K562 (cell line): ENCODE data around the gene COMMD10. TPM values are rescaled to one million over a fixed set of nuclear protein-coding genes. Genes with fewer than 3 reads are reported as not detected.
A peak's percentile ranks its signal among the peaks of the same experiment; 100 is the strongest.
"Not testable (repeated sequence)": the region's sequence is repeated elsewhere in the genome, so short reads cannot be mapped to it uniquely, and the experiment has no call there.

Experiments used
- ATAC-seq: fragments of 200-7000 bp; cut with Tn5 transposase; 3 replicates; pipeline ENCODE4 v1.9.1; 2020; ENCODE audit warnings: moderate library complexity
- BruUV-seq: library from RNA; stranded (reverse); fragments of 400-500 nt; replicated peaks from 2 replicates; lab custom pipeline; 2021; lab: Mats Ljungman, UMichigan
- CTCF ChIA-PET: fragments of 300-600 bp; formaldehyde crosslinking; extraction: SDS; loops from one replicate; lab custom pipeline; 2021; ENCODE audit warnings: low intra/inter-chr PET ratio; lab: Yijun Ruan, JAX
- POLR2A ChIA-PET: fragments of 300-600, 350-650 bp; sonication (Branson Sonifier 250); formaldehyde crosslinking; extraction: SDS; loops from one replicate; lab custom pipeline; 2021; ENCODE audit warnings: antibody characterized with exemption, inconsistent platforms; lab: Yijun Ruan, JAX
- DNase-seq, 4 experiments: peaks; one replicate each; pipeline versions ENCODE4 v3.0.0 to v3.0.0-alpha.2; 2011 to 2018; ENCODE audit warnings: low spot score in 3 of 4, mixed read lengths in 3 of 4; ENCODE audit errors: extremely low read depth in 1 of 4
- FAIRE-seq: peaks from 2 replicates; lab custom pipeline; 2011; peaks lifted over from hg19 to GRCh38; lab: Jason Lieb, UNC
- H2AFZ ChIP-seq: 2 replicates; pipeline ENCODE4 v1.6.0; 2011; ENCODE audit warnings: low read depth, low read length, control low read depth, inconsistent platforms
- H3K27ac ChIP-seq: fragments of 200-600 bp; 3 replicates; pipeline ENCODE4 v1.8.0; 2011; ENCODE audit warnings: low read depth, mild to moderate bottlenecking, control low read depth, inconsistent platforms, low read length, moderate library complexity, mixed read lengths; ENCODE audit errors: extremely low read depth
- H3K27me3 ChIP-seq, 2 experiments: fragments of 300-600 bp in 1 of 2; 2 replicates in 1 of 2; 3 replicates in 1 of 2; pipeline versions ENCODE4 v1.6.0 to v1.8.0; 2011; ENCODE audit warnings: inconsistent platforms in 2 of 2, low read length in 2 of 2, mild to moderate bottlenecking in 1 of 2, mixed read lengths in 1 of 2, moderate library complexity in 1 of 2; ENCODE audit not compliant: control insufficient read depth in 2 of 2, insufficient read depth in 2 of 2
- H3K36me3 ChIP-seq: fragments of 300-600 bp; 3 replicates; pipeline ENCODE4 v1.8.0; 2011; ENCODE audit warnings: mild to moderate bottlenecking, low read length, inconsistent platforms; ENCODE audit not compliant: control insufficient read depth, insufficient read depth
- H3K4me1 ChIP-seq, 2 experiments: fragments of 200-600 bp in 1 of 2; replicated peaks in 1 of 2; 2 replicates in 1 of 2; 3 replicates in 1 of 2; pipeline versions ENCODE4 v1.5.1 to v1.8.0; 2011; ENCODE audit warnings: inconsistent platforms in 2 of 2, low read length in 2 of 2, mild to moderate bottlenecking in 1 of 2, mixed read lengths in 1 of 2, moderate library complexity in 1 of 2; ENCODE audit not compliant: control insufficient read depth in 2 of 2, insufficient read depth in 2 of 2
- H3K4me2 ChIP-seq: 2 replicates; pipeline ENCODE4 v1.6.1; 2011; ENCODE audit warnings: low read length, control low read depth, inconsistent platforms, mixed read lengths; ENCODE audit not compliant: insufficient read depth
- H3K4me3 ChIP-seq: fragments of 200-600 bp; sonication (generic), shearing (Covaris generic); 2 replicates; pipeline ENCODE4 v1.5.1; 2016; ENCODE audit warnings: control low read depth, inconsistent platforms
- H3K79me2 ChIP-seq: fragments of 200-600 bp; 3 replicates; pipeline ENCODE4 v1.8.0; 2011; ENCODE audit warnings: low read length, inconsistent platforms; ENCODE audit not compliant: control insufficient read depth, insufficient read depth
- H3K9ac ChIP-seq, 2 experiments: 2 replicates each; pipeline versions ENCODE4 v1.6.0 to v1.6.1; 2011; ENCODE audit warnings: low read depth in 2 of 2, low read length in 2 of 2, control low read depth in 1 of 2, inconsistent platforms in 1 of 2, mild to moderate bottlenecking in 1 of 2, mixed read lengths in 1 of 2; ENCODE audit not compliant: insufficient read depth in 1 of 2
- H3K9me1 ChIP-seq: one replicate; pipeline ENCODE4 v1.6.0; 2011; ENCODE audit warnings: inconsistent platforms, mild to moderate bottlenecking, low read length, moderate library complexity; ENCODE audit not compliant: control insufficient read depth, insufficient read depth
- H3K9me3 ChIP-seq: replicated peaks from 2 replicates; pipeline ENCODE4 v1.5.1; 2011; ENCODE audit warnings: low read depth, low read length, inconsistent platforms; ENCODE audit not compliant: control insufficient read depth, insufficient read depth
- H4K20me1 ChIP-seq: replicated peaks from 2 replicates; pipeline ENCODE4 v1.6.1; 2011; ENCODE audit warnings: low read length, inconsistent platforms, mixed read lengths; ENCODE audit not compliant: control insufficient read depth, insufficient read depth
- CC2D1A ChIP-seq: fragments of 450-650 bp; IDR thresholded peaks from 2 replicates; pipeline ENCODE4 v1.6.1; 2017; ENCODE audit warnings: mild to moderate bottlenecking
- TRIM24 ChIP-seq, 2 experiments: fragments of 450-650 bp; IDR thresholded peaks; 2 replicates each; pipeline ENCODE4 v1.6.1; 2016
- WGBS: fragments of 100-300 bp; shearing (Covaris generic); methylation state at CpG from one replicate; pipeline ENCODE4 v1.1.6; 2016; ENCODE audit warnings: low coverage, mixed read lengths; ENCODE audit not compliant: insufficient coverage; ENCODE audit errors: missing lambda C conversion rate; 5-methylcytosine and 5-hydroxymethylcytosine counted together
- in situ Hi-C: fragments of 300-500 bp; cut with MboI; formaldehyde crosslinking; loops from 4 replicates; pipeline ENCODE4 v1.15.0; 2018; ENCODE audit warnings: inconsistent platforms, mixed read lengths
- intact Hi-C: fragments of 100-400 bp; cut with micrococcal nuclease; formaldehyde crosslinking; loops from 2 replicates; pipeline ENCODE4 v1.14.2; 2022
- polyA plus RNA-seq, 8 experiments: library from polyadenylated mRNA; depleted of rRNA in 4 of 8; stranded (reverse) in 5 of 8; unstranded in 3 of 8; fragments of >200 nt; fragmentation: Nextera tagmentation in 2 of 8; fragmentation: Illumina TruSeq in 1 of 8; extraction: Ambion mirVana in 2 of 8; extraction: Trizol in 1 of 8; gene quantifications; 2 replicates each; pipeline versions ENCODE4 v1.2.1 to v1.2.3, GENCODE V29; 2011 to 2014; ENCODE audit warnings: inconsistent platforms in 1 of 8, missing spikeins in 1 of 8
- total RNA-seq, 7 experiments: library from RNA; depleted of rRNA in 6 of 7; stranded (reverse); fragments of >200 nt in 6 of 7; fragmentation: Illumina TruSeq in 2 of 7; extraction: Trizol in 2 of 7; gene quantifications; 2 replicates each; pipeline versions ENCODE4 v1.2.1 to v1.2.3, GENCODE V29; 2011 to 2021; ENCODE audit warnings: low replicate concordance in 1 of 7
- TF ChIP-seq, protein P1 (sequence below): sonication (generic); formaldehyde crosslinking; IDR thresholded peaks from 2 replicates; pipeline ENCODE4 v1.8.1; 2023; ENCODE audit warnings: mild to moderate bottlenecking, missing genetic modification reagents
- TF ChIP-seq, protein P2 (sequence below), 2 experiments: fragments of 450-650 bp; IDR thresholded peaks; 2 replicates each; pipeline ENCODE4 v1.6.1; 2016
- TF ChIP-seq, protein P3 (sequence below): fragments of 450-650 bp; IDR thresholded peaks from 2 replicates; pipeline ENCODE4 v1.6.1; 2016; ENCODE audit warnings: mild to moderate bottlenecking

COMMD10 gene
- total and polyA plus RNA-seq, 9 of the 15 experiments (the other 6 are each of a cell fraction or from before 2014, with no cell fraction given), result 17.9 to 101 (median 28.0) TPM

DNA sequence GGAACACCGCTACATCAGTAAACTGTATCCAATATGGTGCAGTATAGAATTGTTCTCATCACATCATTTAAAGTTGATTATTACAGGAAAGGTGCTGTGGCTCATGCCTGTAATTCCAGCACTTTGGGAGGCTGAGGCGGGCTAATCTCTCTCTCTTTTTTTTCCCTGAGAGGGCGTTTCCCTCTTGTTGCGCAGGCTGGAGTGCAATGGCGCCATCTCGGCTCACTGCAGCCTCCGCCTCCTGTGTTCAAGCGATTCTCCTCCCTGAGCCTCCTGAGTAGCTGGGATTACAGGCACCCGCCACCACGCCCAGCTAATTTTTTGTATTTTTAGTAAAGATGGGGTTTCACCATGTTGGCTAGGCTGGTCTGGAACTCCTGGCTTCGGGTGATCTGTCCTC, 1.5 kb downstream of the COMMD10 start:
- H4K20me1 ChIP-seq, H3K9me3 ChIP-seq, FAIRE-seq, H3K9me1 ChIP-seq, ATAC-seq, DNase-seq, H3K4me3 ChIP-seq, H3K27me3 ChIP-seq, BruUV-seq, in situ Hi-C loops, CTCF ChIA-PET: not testable (repeated sequence)
- peaks cover 67% of the 10 kb centered on the region for H3K79me2 ChIP-seq
- WGBS, result 95% methylated on average over 3 of the region's 11 CpGs
- H3K4me1 ChIP-seq, result peaks cover 10 to 15% of the 10 kb centered on the region in 2 experiments; a peak in 4 of 5 replicates
- POLR2A ChIA-PET, result interaction anchor here (0.6 to 1.9 kb wide), 6 partner anchors 9 to 47 kb away, joined by 3 to 11 read pairs (median 3); no protein-coding TSS in a partner anchor
- 0 out of 3 replicates have a peak overlapping the region, but pooled peaks have one; percentile 95 for H3K27ac ChIP-seq
- peak overlapping the region; percentile 92 for H2AFZ ChIP-seq
- TF ChIP-seq, protein P1, sequence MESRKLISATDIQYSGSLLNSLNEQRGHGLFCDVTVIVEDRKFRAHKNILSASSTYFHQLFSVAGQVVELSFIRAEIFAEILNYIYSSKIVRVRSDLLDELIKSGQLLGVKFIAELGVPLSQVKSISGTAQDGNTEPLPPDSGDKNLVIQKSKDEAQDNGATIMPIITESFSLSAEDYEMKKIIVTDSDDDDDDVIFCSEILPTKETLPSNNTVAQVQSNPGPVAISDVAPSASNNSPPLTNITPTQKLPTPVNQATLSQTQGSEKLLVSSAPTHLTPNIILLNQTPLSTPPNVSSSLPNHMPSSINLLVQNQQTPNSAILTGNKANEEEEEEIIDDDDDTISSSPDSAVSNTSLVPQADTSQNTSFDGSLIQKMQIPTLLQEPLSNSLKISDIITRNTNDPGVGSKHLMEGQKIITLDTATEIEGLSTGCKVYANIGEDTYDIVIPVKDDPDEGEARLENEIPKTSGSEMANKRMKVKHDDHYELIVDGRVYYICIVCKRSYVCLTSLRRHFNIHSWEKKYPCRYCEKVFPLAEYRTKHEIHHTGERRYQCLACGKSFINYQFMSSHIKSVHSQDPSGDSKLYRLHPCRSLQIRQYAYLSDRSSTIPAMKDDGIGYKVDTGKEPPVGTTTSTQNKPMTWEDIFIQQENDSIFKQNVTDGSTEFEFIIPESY (CRISPR knock-in tag), result peak; percentile 99
- TF ChIP-seq, protein P2, sequence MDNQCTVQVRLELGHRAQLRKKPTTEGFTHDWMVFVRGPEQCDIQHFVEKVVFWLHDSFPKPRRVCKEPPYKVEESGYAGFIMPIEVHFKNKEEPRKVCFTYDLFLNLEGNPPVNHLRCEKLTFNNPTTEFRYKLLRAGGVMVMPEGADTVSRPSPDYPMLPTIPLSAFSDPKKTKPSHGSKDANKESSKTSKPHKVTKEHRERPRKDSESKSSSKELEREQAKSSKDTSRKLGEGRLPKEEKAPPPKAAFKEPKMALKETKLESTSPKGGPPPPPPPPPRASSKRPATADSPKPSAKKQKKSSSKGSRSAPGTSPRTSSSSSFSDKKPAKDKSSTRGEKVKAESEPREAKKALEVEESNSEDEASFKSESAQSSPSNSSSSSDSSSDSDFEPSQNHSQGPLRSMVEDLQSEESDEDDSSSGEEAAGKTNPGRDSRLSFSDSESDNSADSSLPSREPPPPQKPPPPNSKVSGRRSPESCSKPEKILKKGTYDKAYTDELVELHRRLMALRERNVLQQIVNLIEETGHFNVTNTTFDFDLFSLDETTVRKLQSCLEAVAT (IDR thresholded peaks at IDR 0.05), result 0 out of 4 replicates have a peak, but pooled peaks of 1 of the 2 experiments have one; percentile 28
- TF ChIP-seq, protein P3, sequence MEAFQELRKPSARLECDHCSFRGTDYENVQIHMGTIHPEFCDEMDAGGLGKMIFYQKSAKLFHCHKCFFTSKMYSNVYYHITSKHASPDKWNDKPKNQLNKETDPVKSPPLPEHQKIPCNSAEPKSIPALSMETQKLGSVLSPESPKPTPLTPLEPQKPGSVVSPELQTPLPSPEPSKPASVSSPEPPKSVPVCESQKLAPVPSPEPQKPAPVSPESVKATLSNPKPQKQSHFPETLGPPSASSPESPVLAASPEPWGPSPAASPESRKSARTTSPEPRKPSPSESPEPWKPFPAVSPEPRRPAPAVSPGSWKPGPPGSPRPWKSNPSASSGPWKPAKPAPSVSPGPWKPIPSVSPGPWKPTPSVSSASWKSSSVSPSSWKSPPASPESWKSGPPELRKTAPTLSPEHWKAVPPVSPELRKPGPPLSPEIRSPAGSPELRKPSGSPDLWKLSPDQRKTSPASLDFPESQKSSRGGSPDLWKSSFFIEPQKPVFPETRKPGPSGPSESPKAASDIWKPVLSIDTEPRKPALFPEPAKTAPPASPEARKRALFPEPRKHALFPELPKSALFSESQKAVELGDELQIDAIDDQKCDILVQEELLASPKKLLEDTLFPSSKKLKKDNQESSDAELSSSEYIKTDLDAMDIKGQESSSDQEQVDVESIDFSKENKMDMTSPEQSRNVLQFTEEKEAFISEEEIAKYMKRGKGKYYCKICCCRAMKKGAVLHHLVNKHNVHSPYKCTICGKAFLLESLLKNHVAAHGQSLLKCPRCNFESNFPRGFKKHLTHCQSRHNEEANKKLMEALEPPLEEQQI, result peak; percentile 78
- TF ChIP-seq TRIM24 (IDR thresholded peaks at IDR 0.05) (0 out of 4 replicates have a peak, but pooled peaks of 1 of the 2 experiments have one; percentile 31), CC2D1A (peak; percentile 55; the same call in 1 of the 2 replicates)
- H3K9ac ChIP-seq, result peak overlapping the region in 1 of 2 experiments; percentile 91; a peak in 2 of 4 replicates
- H3K4me2 ChIP-seq, result peak overlapping the region; percentile 91
- intact Hi-C loops, result loop anchor here (5.0 kb wide), 1 partner anchor 244 kb away; the partner anchor contains the start of genes AP3S1 and ATG12
- peaks cover 25% of the 10 kb centered on the region; the same call in 1 of the 3 replicates for H3K36me3 ChIP-seq
